Measurements from ENCODE around the gene GLT8D2. TPM values are rescaled to one million over a fixed set of nuclear protein-coding genes. Genes with fewer than 3 reads are reported as not detected.

GLT8D2 gene
- total and polyA plus RNA-seq, 2 of the 13 experiments (the other 11 are each of a cell fraction or from before 2014, with no cell fraction given), result not detected

DNA sequence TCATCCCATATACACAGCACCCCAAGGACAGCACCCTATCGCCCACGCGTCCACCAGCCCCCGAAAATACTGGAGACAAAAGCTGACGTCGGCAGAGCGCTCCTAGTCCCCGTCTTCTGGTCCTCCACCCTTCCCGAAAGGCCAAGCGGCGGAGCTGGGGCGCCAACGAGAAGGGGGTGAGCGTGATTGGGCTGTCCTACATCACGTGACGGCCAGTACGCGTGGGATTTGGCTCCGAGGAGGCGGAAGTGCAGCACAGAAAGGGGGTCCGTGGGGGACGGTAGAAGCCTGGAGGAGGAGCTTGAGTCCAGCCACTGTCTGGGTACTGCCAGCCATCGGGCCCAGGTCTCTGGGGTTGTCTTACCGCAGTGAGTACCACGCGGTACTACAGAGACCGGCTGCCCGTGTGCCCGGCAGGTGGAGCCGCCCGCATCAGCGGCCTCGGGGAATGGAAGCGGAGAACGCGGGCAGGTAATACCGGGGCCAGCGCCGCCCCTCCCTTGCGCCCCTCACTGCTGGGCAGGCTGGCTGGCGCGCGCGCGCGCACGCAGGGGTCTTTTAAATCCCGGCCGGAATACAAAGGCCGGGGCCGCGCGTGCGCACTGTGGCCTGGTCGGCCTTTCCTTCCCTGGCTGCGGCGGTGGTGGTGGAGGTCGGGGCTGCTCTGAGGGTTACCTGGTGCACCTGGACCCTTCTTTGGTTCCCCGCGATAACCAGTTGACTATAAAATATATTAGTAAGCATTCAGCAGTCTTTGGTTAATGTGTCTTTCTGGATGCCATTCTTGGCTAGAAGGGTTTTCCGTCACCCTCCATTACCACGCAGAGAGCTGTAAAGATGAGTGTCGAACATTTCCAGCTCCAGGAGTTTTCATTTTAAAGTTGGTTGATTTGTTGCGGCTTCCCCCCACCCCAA lies 84.1 kb downstream of the GLT8D2 start, which contains the start of gene TDG (continued):
- no peak for TF ChIP-seq MZF1 (CRISPR knock-in tag; IDR thresholded peaks at IDR 0.05; ENCODE audit: borderline replicate concordance)
- TF ChIP-seq ZZZ3 (CRISPR knock-in tag; IDR thresholded peaks at IDR 0.05; ENCODE audit: borderline replicate concordance), result 0 out of 2 replicates have a peak, but pooled peaks have one; percentile 22
- TF ChIP-seq, protein P1, sequence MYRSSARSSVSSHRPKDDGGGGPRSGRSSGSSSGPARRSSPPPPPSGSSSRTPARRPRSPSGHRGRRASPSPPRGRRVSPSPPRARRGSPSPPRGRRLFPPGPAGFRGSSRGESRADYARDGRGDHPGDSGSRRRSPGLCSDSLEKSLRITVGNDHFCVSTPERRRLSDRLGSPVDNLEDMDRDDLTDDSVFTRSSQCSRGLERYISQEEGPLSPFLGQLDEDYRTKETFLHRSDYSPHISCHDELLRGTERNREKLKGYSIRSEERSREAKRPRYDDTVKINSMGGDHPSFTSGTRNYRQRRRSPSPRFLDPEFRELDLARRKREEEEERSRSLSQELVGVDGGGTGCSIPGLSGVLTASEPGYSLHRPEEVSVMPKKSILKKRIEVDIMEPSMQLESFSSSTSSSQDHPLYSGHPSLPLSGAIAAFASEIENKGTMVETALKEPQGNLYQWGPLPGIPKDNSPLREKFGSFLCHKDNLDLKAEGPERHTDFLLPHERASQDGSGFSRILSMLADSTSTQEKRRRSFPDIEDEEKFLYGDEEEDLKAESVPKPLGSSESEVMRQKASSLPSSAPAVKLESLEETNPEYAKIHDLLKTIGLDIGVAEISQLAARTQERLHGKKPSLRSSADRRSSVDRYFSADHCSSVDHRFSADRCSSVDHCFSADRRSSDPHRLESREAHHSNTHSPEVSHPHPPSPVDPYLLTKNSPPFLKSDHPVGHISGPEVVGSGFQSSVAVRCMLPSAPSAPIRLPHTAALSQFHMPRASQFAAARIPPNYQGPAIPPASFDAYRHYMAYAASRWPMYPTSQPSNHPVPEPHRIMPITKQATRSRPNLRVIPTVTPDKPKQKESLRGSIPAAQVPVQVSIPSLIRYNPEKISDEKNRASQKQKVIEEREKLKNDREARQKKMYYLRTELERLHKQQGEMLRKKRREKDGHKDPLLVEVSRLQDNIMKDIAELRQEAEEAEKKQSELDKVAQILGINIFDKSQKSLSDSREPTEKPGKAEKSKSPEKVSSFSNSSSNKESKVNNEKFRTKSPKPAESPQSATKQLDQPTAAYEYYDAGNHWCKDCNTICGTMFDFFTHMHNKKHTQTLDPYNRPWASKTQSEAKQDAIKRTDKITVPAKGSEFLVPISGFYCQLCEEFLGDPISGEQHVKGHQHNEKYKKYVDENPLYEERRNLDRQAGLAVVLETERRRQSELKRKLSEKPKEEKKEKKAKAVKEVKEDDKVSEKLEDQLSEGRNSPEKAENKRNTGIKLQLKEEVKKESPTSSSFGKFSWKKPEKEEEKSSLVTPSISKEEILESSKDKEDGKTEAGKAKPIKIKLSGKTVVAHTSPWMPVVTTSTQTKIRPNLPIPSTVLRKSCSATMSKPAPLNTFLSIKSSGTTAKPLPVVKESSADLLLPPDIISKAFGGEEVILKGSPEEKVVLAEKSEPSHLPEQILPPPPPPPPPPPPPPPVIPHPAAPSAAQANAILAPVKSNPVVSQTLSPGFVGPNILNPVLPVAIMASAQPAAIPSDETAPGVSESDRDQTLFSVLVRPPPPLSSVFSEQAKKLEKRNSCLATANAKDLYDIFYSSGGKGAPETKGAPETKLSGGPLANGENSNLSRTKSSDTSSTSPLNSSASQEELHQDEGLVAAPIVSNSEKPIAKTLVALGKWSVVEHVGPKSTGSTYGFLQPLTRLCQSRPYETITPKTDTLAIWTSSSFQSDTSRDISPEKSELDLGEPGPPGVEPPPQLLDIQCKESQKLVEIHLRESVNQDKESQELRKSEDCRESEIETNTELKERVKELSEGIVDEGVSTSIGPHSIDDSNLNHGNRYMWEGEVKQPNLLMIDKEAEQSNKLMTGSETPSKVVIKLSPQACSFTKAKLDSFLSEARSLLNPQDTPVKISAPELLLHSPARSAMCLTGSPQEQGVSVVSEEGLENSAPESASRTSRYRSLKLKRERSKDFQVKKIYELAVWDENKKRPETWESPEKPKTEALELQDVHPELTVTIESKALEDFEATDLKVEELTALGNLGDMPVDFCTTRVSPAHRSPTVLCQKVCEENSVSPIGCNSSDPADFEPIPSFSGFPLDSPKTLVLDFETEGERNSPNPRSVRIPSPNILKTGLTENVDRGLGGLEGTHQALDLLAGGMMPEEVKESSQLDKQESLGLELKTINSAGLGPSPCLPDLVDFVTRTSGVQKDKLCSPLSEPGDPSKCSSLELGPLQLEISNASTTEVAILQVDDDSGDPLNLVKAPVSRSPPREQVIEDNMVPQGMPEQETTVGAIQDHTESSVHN (CRISPR knock-in tag; IDR thresholded peaks at IDR 0.05), result peak; percentile 18; the same call in 1 of the 2 replicates
- peak; percentile 52; the same call in 1 of the 2 replicates for TF ChIP-seq MIER3 (CRISPR knock-in tag; IDR thresholded peaks at IDR 0.05; ENCODE audit: borderline replicate concordance)
- peak; percentile 83; the same call in 1 of the 2 replicates for TF ChIP-seq ZNF788 (CRISPR knock-in tag; IDR thresholded peaks at IDR 0.05; ENCODE audit: borderline replicate concordance)
- TF ChIP-seq, protein P2, sequence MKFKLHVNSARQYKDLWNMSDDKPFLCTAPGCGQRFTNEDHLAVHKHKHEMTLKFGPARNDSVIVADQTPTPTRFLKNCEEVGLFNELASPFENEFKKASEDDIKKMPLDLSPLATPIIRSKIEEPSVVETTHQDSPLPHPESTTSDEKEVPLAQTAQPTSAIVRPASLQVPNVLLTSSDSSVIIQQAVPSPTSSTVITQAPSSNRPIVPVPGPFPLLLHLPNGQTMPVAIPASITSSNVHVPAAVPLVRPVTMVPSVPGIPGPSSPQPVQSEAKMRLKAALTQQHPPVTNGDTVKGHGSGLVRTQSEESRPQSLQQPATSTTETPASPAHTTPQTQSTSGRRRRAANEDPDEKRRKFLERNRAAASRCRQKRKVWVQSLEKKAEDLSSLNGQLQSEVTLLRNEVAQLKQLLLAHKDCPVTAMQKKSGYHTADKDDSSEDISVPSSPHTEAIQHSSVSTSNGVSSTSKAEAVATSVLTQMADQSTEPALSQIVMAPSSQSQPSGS (CRISPR knock-in tag; IDR thresholded peaks at IDR 0.05), result peak; percentile 52; the same call in 1 of the 2 replicates
- TF ChIP-seq GABPA (IDR thresholded peaks at IDR 0.05; ENCODE audit: low read depth, low read length), result peak; percentile 86
- peak; percentile 95 for TF ChIP-seq GABPA (CRISPR knock-in tag; IDR thresholded peaks at IDR 0.05; ENCODE audit: low read depth)
- peak; percentile 67 for TF ChIP-seq MEF2D (CRISPR knock-in tag; IDR thresholded peaks at IDR 0.05)
- peak; percentile 32; the same call in 1 of the 2 replicates for TF ChIP-seq ZNF572 (CRISPR knock-in tag; IDR thresholded peaks at IDR 0.05)
- peak; percentile 80 for TF ChIP-seq ETV6 (CRISPR knock-in tag; conservative IDR thresholded peaks at IDR 0.05)
- TF ChIP-seq GZF1 (CRISPR knock-in tag; IDR thresholded peaks at IDR 0.05), result no peak
- no peak; the same call in 1 of the 2 replicates for TF ChIP-seq SMAD9 (CRISPR knock-in tag; IDR thresholded peaks at IDR 0.05)
- TF ChIP-seq, protein P3, sequence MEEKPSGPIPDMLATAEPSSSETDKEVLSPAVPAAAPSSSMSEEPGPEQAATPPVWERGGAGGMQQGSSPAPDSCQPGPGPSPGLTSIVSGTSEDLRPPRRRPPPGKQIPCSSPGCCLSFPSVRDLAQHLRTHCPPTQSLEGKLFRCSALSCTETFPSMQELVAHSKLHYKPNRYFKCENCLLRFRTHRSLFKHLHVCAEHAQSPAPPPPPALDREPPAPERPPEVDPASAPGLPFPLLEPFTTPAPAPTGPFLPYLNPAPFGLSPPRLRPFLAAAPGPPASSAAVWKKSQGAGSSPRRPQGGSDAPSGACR (CRISPR knock-in tag; IDR thresholded peaks at IDR 0.05), result no peak
- TF ChIP-seq, protein P4, sequence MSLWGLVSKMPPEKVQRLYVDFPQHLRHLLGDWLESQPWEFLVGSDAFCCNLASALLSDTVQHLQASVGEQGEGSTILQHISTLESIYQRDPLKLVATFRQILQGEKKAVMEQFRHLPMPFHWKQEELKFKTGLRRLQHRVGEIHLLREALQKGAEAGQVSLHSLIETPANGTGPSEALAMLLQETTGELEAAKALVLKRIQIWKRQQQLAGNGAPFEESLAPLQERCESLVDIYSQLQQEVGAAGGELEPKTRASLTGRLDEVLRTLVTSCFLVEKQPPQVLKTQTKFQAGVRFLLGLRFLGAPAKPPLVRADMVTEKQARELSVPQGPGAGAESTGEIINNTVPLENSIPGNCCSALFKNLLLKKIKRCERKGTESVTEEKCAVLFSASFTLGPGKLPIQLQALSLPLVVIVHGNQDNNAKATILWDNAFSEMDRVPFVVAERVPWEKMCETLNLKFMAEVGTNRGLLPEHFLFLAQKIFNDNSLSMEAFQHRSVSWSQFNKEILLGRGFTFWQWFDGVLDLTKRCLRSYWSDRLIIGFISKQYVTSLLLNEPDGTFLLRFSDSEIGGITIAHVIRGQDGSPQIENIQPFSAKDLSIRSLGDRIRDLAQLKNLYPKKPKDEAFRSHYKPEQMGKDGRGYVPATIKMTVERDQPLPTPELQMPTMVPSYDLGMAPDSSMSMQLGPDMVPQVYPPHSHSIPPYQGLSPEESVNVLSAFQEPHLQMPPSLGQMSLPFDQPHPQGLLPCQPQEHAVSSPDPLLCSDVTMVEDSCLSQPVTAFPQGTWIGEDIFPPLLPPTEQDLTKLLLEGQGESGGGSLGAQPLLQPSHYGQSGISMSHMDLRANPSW (CRISPR knock-in tag; IDR thresholded peaks at IDR 0.05; ENCODE audit: borderline replicate concordance), result no peak
